ENCODE data around the gene MAP4K2. TPM values are rescaled to one million over a fixed set of nuclear protein-coding genes. Genes with fewer than 3 reads are reported as not detected.

The MAP4K2 gene
- total RNA-seq, 1 donor from 2014 or later, result 13.1 TPM

DNA sequence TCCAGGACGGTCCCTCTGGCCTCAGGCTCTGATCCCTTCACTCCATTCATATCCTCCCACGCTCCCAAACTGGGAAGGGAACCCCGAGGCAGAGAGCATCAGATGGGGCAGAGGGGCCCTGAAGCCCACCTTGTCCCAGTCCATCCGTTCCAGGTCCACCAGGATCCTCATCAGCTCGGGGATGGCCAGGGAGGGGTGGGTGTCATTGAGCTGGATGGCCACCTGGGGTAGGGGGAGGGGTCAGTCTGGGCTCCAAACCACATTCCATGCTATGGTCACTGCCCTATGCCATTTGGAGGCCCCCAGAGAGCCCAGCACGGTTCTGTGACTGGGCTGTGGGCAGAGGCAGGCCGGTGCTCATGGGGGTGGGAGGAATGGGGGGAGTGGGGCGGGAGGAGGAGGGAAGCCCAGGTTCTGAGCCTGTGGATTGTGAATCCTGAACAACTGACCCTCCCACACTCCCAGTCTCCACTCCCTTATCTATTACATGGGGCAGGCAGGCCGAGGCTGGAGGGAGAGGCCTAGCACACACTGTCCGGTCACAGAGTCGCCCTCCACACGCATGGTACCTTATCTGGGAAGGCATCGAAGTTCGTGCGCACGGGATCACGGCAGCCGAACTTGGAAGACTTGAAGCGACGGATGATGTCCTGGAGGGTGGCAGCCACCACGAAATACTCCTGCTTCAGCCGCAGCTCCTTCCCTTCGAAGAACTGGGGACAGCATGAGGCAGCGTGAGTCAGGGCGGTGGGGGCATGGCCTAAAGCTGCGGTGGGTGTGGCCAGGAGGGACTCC lies 48.7 kb downstream of the MAP4K2 start:
- no peak for DNase-seq

GRCh38 chr11:64753380-64754123 lies 49.5 kb downstream of the MAP4K2 start:
- no peak for DNase-seq

GRCh38 chr11:64753019-64753379 lies 50.0 kb downstream of the MAP4K2 start:
- no peak for DNase-seq

- DNase-seq, result peak; percentile 41
These were observed 50.6 kb downstream of the MAP4K2 start for GRCh38 chr11:64752175-64752970.

DNA sequence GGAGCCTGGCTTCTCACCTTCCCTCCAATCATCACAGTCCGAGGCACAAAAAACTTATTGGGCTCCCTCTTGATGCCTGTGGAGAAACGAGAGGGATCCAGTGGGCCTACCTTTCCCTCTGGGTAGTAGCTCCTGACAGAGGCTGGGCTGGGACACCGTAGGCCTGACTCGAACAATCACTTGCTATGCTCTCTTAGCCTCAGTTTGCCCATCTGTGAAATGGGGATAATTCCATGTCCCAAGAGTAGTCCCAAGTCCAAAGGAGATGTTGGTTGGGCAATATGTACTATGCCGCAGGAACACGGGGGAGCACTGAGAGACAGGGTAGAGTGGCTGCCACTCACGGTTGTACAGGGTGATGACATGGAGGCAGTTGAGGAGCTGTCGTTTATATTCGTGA lies 51.4 kb downstream of the MAP4K2 start:
- DNase-seq, result no peak

DNA sequence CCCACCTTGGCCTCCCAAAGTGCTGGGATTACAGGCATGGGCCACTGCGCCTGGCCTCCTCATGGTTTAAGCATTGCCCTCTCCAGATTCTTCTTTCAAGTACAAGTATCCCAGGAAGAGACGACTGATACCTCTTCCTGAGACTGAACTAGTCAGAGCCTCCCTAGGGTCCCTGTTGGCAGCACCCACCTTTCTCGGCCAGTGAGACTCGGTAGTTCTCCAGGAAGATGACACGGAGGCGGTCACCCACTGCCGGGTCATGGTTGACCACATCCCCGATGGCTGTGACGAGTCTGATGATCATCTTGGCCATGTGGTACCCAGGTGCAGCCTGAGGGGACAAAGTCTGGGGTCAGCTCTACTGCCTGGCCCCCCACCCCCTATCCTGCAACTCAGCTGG lies 51.9 kb downstream of the MAP4K2 start:
- DNase-seq, result no peak

- DNase-seq, result no peak
These were observed 52.5 kb downstream of the MAP4K2 start for GRCh38 chr11:64750361-64751054.

GRCh38 chr11:64747961-64748665 lies 54.9 kb downstream of the MAP4K2 start:
- DNase-seq, result no peak

DNA sequence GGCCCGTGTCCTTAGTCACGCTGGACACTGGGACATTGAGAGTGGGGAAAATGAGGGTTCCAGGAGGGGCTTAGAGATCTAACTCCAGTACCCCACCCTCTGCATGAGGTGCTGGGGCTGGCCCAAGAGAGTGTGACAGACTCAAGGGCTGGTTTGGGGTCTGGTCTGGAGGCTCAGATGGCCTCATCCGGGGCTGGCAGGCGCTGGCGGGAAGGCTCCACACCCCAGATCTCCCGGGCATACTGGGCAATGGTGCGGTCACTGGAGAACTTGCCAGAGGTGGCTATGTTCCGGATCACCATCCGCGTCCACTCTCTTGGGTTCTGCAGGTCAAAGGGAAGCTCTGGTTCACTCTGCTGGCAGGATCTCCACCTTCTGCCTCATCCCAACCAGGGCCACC lies 56.5 kb downstream of the MAP4K2 start:
- no peak for DNase-seq

DNA sequence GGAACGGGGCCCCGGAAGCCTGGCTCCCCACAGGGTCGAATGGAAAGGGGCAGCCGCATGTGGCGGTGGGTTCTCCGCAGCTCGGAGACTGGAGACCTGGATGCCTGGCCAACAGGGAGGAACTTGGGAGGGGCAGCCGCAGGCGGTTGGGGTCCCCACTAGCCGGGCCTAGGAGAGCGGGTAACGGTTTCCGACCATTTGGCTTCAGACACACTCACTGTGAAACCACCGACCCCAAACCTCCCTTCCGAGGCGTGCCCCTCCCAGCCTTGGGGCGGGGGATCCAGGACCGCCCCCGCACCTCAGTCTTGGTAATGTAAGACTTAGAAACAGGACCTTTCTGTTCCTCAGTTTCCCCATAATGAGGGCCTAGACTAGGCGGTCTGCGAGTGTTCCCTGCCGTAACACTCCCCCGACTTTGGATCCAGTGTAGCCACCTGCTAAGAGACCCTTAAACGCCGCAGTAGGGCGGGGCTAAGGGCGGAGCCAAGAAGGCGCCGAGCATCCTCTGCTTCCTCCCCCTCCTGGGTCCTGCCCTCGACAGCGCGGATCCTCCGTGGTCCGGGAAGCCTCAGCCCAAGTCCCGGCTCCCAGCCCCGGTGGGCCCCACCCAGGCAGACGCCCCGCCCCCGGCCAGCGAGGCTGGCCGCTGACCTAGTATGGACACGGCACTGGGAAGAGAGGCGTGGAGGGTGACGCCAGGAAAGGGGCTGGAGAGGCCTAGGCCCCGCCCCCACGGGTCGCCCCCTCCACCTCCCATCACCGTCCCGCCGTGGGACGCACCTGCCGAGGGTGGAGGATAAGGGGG lies 57.3 kb downstream of the MAP4K2 start:
- peak; percentile 82 for DNase-seq

DNA sequence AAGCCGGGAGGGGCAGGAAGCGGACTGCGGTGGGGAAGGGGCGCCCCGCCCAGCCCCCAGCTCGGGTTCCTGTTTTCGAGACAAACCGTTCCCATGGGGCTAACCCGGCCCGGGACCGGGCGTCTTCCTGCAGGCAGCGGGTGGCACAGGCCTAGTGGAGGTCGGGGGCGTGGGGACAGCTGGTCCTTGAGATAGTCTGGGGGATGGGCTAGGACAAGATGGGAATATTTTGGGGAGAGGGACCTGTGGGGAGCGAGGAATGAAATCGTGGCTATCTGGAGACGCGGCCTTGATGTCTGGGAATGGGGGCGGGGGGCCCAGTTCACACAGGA lies 57.9 kb downstream of the MAP4K2 start:
- DNase-seq, result peak; percentile 60

DNA sequence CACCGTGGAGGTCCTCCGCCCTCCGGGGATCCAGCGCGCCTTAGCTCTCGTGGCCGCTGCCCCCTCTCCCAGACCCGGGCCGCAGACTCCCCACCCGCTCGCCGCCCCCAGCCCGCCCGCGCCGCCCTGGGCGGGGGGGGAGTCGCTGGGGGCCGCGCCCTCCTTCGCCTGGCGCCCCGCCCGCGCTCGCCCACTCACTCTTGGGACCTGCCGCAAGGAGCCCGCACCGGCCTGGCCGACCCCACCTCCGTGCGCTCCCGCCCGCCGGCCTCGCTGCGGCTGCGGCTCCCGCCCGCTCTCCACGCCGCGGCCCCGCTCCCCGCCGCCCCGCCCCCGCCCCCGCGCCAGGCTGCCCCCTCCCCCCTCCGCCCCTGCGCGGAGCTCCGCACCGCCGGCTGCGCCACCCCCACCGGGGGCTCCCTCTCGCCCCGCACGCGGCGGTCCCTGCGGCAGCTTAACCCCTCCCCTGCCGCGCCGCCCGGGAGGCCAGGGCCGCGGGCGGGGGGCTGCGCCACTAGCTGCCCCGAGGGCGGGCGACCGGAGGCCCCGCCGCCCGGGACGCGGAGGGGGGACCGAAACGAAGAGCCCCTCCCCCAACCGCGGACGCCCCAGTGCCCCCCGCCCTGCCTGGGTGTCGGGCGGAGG lies 58.3 kb downstream of the MAP4K2 start:
- DNase-seq, result no peak

DNA sequence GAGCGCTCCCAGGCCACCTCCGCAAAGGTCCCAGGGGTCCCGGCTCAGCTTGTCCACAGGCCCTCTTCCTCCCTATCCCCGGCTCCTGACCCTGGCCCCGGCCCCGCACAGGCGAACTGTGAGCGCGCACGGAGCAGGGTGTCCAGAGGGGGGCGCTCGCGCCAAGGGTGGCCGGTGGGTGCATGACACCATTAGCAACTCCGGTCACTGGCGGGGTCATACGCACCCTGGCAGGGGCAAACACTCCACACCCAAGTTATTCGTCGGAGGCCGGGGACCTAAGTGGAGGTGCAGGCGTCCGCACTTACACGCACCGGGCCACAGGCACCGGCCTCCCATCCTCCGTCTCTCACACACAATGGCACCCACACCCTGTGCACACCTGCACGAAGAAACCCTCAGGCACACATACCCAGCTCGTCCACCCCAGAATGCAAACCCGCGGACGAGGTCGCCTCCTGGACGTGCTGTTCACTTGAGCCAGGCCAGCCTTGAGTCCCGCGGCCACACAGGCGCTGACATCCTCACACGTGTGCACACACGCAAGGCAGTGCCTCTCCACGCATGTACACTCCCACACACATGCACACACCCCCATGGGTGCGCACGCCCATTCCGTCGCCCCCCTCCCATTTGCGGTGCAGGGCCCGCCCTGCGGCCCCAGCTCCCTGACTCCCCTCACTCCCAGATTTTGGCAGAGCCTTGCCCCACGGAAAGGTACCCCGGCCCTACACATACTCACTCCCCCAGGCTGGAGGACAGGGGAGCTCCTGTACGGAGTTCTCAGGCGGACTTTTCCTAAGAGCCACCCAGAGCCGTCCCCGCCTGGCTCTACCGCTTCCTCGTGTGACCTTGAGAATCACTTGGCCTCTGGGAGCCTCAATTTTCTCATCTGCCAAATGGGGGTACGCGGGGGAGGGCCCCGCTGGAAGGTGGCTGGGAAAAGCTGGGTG lies 59.1 kb downstream of the MAP4K2 start, which contains the start of gene RASGRP2:
Gene RASGRP2 (minus strand): TSS at position 552 of the 953 bp plus-strand sequence. CDS start 1,276 bp downstream, outside the sequence.
- peak; percentile 41 for DNase-seq

DNA sequence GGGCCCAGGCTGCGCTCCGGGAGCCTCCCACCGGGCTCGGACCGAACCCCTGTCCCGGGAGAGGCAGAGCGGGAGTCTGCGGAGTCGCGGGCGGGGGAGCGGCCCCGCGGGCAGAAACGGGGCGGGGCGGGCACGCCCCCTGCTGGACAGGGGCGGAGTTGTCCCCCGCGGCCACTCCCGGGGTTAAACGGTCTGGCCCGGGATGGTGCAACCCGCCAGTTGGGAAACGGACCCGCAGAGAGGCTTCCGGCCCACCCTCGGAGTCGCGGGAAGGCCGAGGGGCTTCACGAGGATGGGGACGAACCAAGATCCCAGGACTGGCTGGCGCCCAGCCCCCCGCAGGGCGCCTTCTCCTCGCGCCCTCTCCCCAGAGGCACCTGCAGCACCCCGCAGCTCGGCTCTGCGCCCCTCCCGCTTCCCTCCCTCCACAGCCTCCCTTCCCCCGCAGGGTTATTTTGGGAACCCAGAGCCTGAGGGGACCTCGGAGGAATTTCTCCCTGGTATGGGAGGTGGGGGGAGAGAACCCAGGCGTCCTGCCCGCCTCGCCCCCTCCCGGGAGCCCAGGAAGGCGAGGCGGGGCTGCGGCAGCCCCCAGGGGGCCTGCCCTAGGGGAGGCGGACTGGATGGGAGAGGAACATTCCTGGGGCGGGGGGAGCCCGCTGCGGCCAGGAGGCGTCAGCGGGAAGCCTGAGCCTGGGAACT lies 60.0 kb downstream of the MAP4K2 start:
- DNase-seq, result peak; percentile 58

DNA sequence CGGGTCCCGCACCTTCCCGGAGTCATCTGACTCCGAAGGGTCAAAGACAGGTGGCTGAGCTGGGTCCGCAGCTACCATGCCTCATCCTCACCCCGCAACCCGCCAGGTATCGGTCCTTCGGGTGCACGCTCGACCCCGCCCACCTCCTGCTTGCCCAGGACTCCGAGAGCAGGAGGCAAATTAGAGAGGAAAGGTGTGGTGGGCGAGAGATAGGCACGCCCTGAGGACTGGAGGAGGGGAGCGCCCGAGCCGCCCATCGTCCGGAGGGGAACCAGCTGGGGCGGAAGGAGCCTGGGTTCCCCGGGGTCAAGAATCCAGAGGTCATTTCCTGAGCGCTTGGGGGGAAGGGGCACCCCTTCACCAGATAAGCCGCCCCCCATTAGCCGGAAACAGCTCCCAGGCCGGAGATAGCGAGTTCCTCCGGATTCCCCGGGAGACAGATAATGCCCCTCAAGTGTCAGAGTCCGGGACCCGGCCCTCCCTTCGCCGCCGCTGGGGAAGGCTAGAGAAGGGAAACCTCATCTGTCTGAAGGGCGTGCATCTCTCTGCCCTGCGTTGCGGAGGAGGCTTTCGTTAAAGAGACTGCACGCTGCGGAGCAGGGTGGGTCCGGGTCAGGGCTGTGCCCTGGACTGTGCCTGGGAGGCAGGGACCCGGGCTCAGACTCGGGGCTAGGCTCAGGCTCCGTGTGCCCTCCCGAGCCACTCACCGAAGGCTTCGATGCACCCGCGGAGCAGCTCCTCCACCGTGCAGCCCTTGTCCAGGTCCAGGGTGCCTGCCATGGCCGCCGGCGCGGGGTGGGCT lies 60.7 kb downstream of the MAP4K2 start:
- DNase-seq, result no peak

- DNase-seq, result no peak
These were observed 61.5 kb downstream of the MAP4K2 start for GRCh38 chr11:64741375-64742086.

- no peak for DNase-seq
These were observed 63.1 kb downstream of the MAP4K2 start for GRCh38 chr11:64739871-64740270.
